ENCODE data around the gene P2RY8.

P2RY8 gene

GRCh38 chrX:1582686-1583437 is 45.9 kb upstream of the P2RY8 start (continued):
- TF ChIP-seq ZNF704 (tag by site-specific recombination; IDR thresholded peaks at IDR 0.05), result no peak
- no peak for TF ChIP-seq ZNF423 (tag by site-specific recombination; IDR thresholded peaks at IDR 0.05)
- no peak for TF ChIP-seq ZNF18 (tag by site-specific recombination; IDR thresholded peaks at IDR 0.05)
- TF ChIP-seq ZNF596 (tag by site-specific recombination; IDR thresholded peaks at IDR 0.05), result no peak
- TF ChIP-seq ZNF623 (tag by site-specific recombination; IDR thresholded peaks at IDR 0.05), result 0 out of 2 replicates have a peak, but pooled peaks have one; percentile 17
- TF ChIP-seq PRDM2 (tag by site-specific recombination; IDR thresholded peaks at IDR 0.05; ENCODE audit: borderline replicate concordance), result no peak
- TF ChIP-seq ZNF660 (tag by site-specific recombination; IDR thresholded peaks at IDR 0.05), result peak; percentile 73
- TF ChIP-seq ZNF488 (tag by site-specific recombination; IDR thresholded peaks at IDR 0.05), result no peak; the same call in 1 of the 2 replicates
- TF ChIP-seq ZBTB20 (tag by site-specific recombination; IDR thresholded peaks at IDR 0.05), result peak; percentile 88
- TF ChIP-seq ATF2 (tag by site-specific recombination; IDR thresholded peaks at IDR 0.05; ENCODE audit: low read depth), result 0 out of 2 replicates have a peak, but pooled peaks have one; percentile 24
- TF ChIP-seq ZNF626 (tag by site-specific recombination; IDR thresholded peaks at IDR 0.05), result no peak
- peak; percentile 60 for TF ChIP-seq GLIS2 (tag by site-specific recombination; IDR thresholded peaks at IDR 0.05)
- TF ChIP-seq CTCF (tag by site-specific recombination; IDR thresholded peaks at IDR 0.05), result no peak
- no peak for TF ChIP-seq ZNF707 (tag by site-specific recombination; IDR thresholded peaks at IDR 0.05)
- TF ChIP-seq ZNF138 (tag by site-specific recombination; IDR thresholded peaks at IDR 0.05; ENCODE audit: borderline replicate concordance), result no peak
- no peak for TF ChIP-seq SCRT1 (tag by site-specific recombination; IDR thresholded peaks at IDR 0.05; ENCODE audit: borderline replicate concordance)
- TF ChIP-seq ZEB2 (tag by site-specific recombination; IDR thresholded peaks at IDR 0.05), result peak; percentile 92
- TF ChIP-seq PRDM1 (tag by site-specific recombination; IDR thresholded peaks at IDR 0.05), result peak; percentile 14; the same call in 1 of the 2 replicates
- TF ChIP-seq ZFP41 (tag by site-specific recombination; IDR thresholded peaks at IDR 0.05; ENCODE audit: borderline replicate concordance), result no peak
- TF ChIP-seq ZNF76 (tag by site-specific recombination; IDR thresholded peaks at IDR 0.05; ENCODE audit: borderline replicate concordance, low read depth), result no peak
- TF ChIP-seq ZNF239 (tag by site-specific recombination; IDR thresholded peaks at IDR 0.05), result no peak
- TF ChIP-seq ZNF292 (tag by site-specific recombination; IDR thresholded peaks at IDR 0.05; ENCODE audit: borderline replicate concordance, low read depth), result no peak
- TF ChIP-seq ZNF2 (tag by site-specific recombination; IDR thresholded peaks at IDR 0.05), result no peak
- no peak for TF ChIP-seq ZNF747 (tag by site-specific recombination; IDR thresholded peaks at IDR 0.05)
- TF ChIP-seq ZNF561 (tag by site-specific recombination; IDR thresholded peaks at IDR 0.05; ENCODE audit: borderline replicate concordance), result no peak
- TF ChIP-seq HOXC10 (CRISPR knock-in tag; IDR thresholded peaks at IDR 0.05), result no peak
- TF ChIP-seq ZNF621 (tag by site-specific recombination; IDR thresholded peaks at IDR 0.05), result no peak

All from HEK293 (cell line).